Psoas muscle (tissue), 8 donors: Measurements from ENCODE around the gene TSC22D4. TPM values are rescaled to one million over a fixed set of nuclear protein-coding genes. Genes with fewer than 3 reads are reported as not detected.

Source experiments
- ATAC-seq, 4 donors: fragments of 200-7000 bp; cut with Tn5 transposase; one replicate each; pipeline ENCODE4 v1.9.1; 2020; ENCODE audit warnings: moderate library complexity in 3 of 4, mild to moderate bottlenecking in 2 of 4
- DNase-seq, 2 donors: peaks; one replicate each; pipeline ENCODE4 v3.0.0-alpha.2; 2020
- H3K27ac ChIP-seq: fragments of 200-600 bp; one replicate; pipeline ENCODE4 v1.8.0; 2022
- H3K27me3 ChIP-seq, 3 donors: fragments of 200-600 bp in 1 of 3; one replicate each; pipeline versions ENCODE4 v1.6.1 to v1.8.0; 2013 to 2022; ENCODE audit warnings: low read length in 2 of 3, mild to moderate bottlenecking in 2 of 3, moderate library complexity in 1 of 3; ENCODE audit not compliant: insufficient read depth in 3 of 3
- H3K36me3 ChIP-seq, 2 donors: fragments of 200-600 bp in 1 of 2; one replicate each; pipeline versions ENCODE4 v1.6.1 to v1.8.0; 2013 to 2022; ENCODE audit warnings: low read depth in 1 of 2, mild to moderate bottlenecking in 1 of 2, moderate library complexity in 1 of 2; ENCODE audit not compliant: insufficient read depth in 1 of 2
- H3K4me1 ChIP-seq: fragments of 200-600 bp; one replicate; pipeline ENCODE4 v1.8.0; 2022
- H3K4me3 ChIP-seq: fragments of 200-600 bp; one replicate; pipeline ENCODE4 v1.8.0; 2022; ENCODE audit warnings: mild to moderate bottlenecking
- H3K9me3 ChIP-seq: fragments of 200-600 bp; one replicate; pipeline ENCODE4 v1.8.0; 2022
- WGBS, 3 donors: extraction: QIAGEN DNeasy Blood & Tissue Kit; methylation state at CpG; one replicate each; pipeline versions ENCODE4 v1.1.6 to v1.1.7; 2013; 5-methylcytosine and 5-hydroxymethylcytosine counted together
- intact Hi-C, 2 donors: fragments of 100-400 bp; cut with DNase I; formaldehyde crosslinking; loops; one replicate each; pipeline versions ENCODE4 v1.11.0 to v1.14.2; 2022
- polyA plus RNA-seq, 3 donors: library from polyadenylated mRNA; stranded (reverse); fragments of 200-250 nt; gene quantifications; one replicate each; pipeline ENCODE4 v1.2.3, GENCODE V29; 2013
- total RNA-seq, 4 donors: library from RNA; stranded (reverse); fragmentation: NEBNext Ultra II Directional in 2 of 4; extraction: Animal tissue kit (Norgen Biotek cat#: 25700) in 2 of 4; gene quantifications; one replicate each; pipeline versions ENCODE4 v1.2.1 to v1.2.4, GENCODE V29; 2021 to 2023
- TF ChIP-seq, protein P1 (sequence below): fragments of 200-600 bp; IDR thresholded peaks from one replicate; pipeline ENCODE4 v1.8.0; 2022; ENCODE audit warnings: antibody characterized with exemption
- donor health status: healthy with polysubstance abuse.
- donor health status: DM: no; HTN: no; CAD: no; lungs with moderate emphysema.
- donor health status: Bipolar disorder and iron deficiency.
- donor health status: healthy.
- donor health status: DM: yes; HTN: yes; CAD: no.
- donor health status: DM: no; HTN: no; CAD: no.
- donor health status: DM: no; HTN: no; CAD: no.
- donor health status: DM: yes; HTN: yes; CAD: no.

Gene TSC22D4
- total and polyA plus RNA-seq, 7 donors = 15.7 to 24.8 (median 16.7) TPM

- ATAC-seq = no peak
- TF ChIP-seq, protein P1, sequence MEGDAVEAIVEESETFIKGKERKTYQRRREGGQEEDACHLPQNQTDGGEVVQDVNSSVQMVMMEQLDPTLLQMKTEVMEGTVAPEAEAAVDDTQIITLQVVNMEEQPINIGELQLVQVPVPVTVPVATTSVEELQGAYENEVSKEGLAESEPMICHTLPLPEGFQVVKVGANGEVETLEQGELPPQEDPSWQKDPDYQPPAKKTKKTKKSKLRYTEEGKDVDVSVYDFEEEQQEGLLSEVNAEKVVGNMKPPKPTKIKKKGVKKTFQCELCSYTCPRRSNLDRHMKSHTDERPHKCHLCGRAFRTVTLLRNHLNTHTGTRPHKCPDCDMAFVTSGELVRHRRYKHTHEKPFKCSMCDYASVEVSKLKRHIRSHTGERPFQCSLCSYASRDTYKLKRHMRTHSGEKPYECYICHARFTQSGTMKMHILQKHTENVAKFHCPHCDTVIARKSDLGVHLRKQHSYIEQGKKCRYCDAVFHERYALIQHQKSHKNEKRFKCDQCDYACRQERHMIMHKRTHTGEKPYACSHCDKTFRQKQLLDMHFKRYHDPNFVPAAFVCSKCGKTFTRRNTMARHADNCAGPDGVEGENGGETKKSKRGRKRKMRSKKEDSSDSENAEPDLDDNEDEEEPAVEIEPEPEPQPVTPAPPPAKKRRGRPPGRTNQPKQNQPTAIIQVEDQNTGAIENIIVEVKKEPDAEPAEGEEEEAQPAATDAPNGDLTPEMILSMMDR = no peak
- intact Hi-C loops = no loop called here
- no peak for DNase-seq
- peaks cover 16% of the 10 kb centered on the region for H3K4me1 ChIP-seq
- no peak overlapping the region for H3K27ac ChIP-seq
- H3K4me3 ChIP-seq = no peak overlapping the region
- H3K27me3 ChIP-seq = no peaks in the 10 kb centered on the region
- no peaks in the 10 kb centered on the region for H3K9me3 ChIP-seq
- H3K36me3 ChIP-seq = peaks cover 0 to 20% of the 10 kb centered on the region in 2 donors
Measured at GRCh38 chr7:100426516-100426915, 52.5 kb downstream of the TSC22D4 start.

GRCh38 chr7:100425347-100425746 lies 53.7 kb downstream of the TSC22D4 start:
- Histone ChIP-seq H3K27ac (no peak overlapping the region), H3K9me3 (no peaks in the 10 kb centered on the region), H3K4me3 (no peak overlapping the region), H3K36me3 (peaks cover 0 to 22% of the 10 kb centered on the region in 2 donors), H3K27me3 (no peaks in the 10 kb centered on the region), H3K4me1 (peaks cover 6% of the 10 kb centered on the region)
- no peak for DNase-seq
- intact Hi-C loops = no loop called here
- ATAC-seq = no peak
- TF ChIP-seq, protein P1 = no peak
- 31 to 80% (median 57%) methylated on average over 1 of the region's 1 CpG for WGBS, 3 donors

DNA sequence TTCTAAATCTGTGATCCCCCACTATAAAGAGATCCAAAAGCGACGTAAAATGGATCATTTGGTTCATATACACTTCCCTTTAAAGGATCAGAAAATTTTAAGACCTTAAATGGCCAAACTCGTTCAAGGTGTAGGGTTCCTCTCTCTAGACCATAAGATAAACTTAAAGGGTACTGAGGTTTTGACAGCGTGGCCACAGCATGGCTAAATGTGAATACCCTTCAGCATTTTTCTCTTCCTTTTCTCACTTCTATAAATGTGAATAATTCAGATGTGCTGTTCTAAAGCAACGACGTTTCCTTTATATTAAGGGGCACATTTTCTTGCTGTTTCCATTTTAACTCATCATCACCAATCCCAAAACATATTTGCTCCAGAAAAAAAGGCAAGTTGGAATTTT lies 55.7 kb downstream of the TSC22D4 start:
- H3K4me3 ChIP-seq = no peak overlapping the region
- intact Hi-C loops = no loop called here
- H3K4me1 ChIP-seq = peaks cover 6% of the 10 kb centered on the region
- TF ChIP-seq, protein P1 = no peak
- H3K36me3 ChIP-seq = peaks cover 0 to 22% of the 10 kb centered on the region in 2 donors
- no peak for DNase-seq
- H3K27me3 ChIP-seq = no peaks in the 10 kb centered on the region
- no peaks in the 10 kb centered on the region for H3K9me3 ChIP-seq
- 84 to 91% (median 89%) methylated on average over 6 of the region's 6 CpGs for WGBS, 3 donors
- no peak for ATAC-seq
- no peak overlapping the region for H3K27ac ChIP-seq

DNA sequence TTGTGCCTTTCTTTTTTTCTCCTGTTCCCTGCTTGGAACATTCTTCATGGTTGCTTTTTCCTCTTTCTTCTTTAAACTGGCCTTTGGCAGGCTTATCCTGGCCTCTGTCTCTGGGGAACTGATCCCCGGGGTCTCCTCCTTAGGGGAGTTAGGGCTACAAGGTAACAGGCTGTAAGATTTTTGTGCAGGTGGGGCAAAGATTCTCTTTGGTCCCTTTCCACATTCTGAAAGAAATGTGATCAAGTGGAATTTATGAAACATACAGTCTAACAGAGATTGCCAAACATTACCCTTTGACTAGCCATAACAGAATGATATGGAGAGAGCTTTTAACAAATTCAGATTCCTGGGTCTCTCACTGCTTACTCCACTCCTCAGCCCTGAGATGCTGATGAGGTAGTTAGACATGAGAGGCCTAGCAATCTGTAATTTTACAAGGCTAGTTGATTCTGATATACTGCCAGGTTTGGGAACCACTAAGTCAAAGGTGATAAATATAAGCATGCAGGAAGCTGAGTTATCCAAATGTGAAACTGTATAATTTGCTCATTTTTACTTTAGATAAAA lies 59.3 kb downstream of the TSC22D4 start:
- Histone ChIP-seq H3K4me1 (no peaks in the 10 kb centered on the region), H3K9me3 (no peaks in the 10 kb centered on the region), H3K27me3 (no peaks in the 10 kb centered on the region), H3K27ac (no peak overlapping the region), H3K36me3 (peaks cover 0 to 29% of the 10 kb centered on the region in 2 donors), H3K4me3 (no peak overlapping the region)
- ATAC-seq (no peak), DNase-seq (no peak)
- intact Hi-C loops = no loop called here
- TF ChIP-seq, protein P1 = no peak
- WGBS, 3 donors = 43 to 68% (median 57%) methylated on average over 1 of the region's 1 CpG
